Measurements from ENCODE around the gene ST3GAL6. TPM values are rescaled to one million over a fixed set of nuclear protein-coding genes. Genes with fewer than 3 reads are reported as not detected.

The ST3GAL6 gene
- total and polyA plus RNA-seq, 2 of the 4 experiments (the other 2 are of a cell fraction) = 0.36 to 0.99 TPM

- Histone ChIP-seq H2AK5ac (ENCODE audit: low read depth, low read length) (no peak overlapping the region), H3K9me1 (ENCODE audit: insufficient read depth, low read length) (no peaks in the 10 kb centered on the region), H4K5ac (ENCODE audit: low read depth, low read length) (no peak overlapping the region), H3K18ac (ENCODE audit: low read depth, low read length) (no peak overlapping the region), H2AK9ac (replicated peaks; ENCODE audit: low read depth, low read length, poor library complexity) (no peak overlapping the region), H3K79me1 (ENCODE audit: low read depth in 1 of 2, low read length in 2 of 2) (no peaks in the 10 kb centered on the region), H3K9me3 (ENCODE audit: control insufficient read depth, insufficient read depth, low read length) (no peaks in the 10 kb centered on the region), H3K4me3 (ENCODE audit: insufficient read depth, low read depth, low read length) (no peak overlapping the region), H3K9ac (ENCODE audit: low read depth, low read length) (no peak overlapping the region), H3K23ac (ENCODE audit: low read depth, low read length) (no peak overlapping the region), H3K4me2 (ENCODE audit: low read depth, low read length) (no peak overlapping the region), H3K36me3 (ENCODE audit: control insufficient read depth, insufficient read depth, low read length) (no peaks in the 10 kb centered on the region), H2BK15ac (ENCODE audit: low read depth, low read length) (no peak overlapping the region), H4K8ac (ENCODE audit: low read depth in 2 of 2, low read length in 2 of 2) (no peak overlapping the region), H3K14ac (replicated peaks; ENCODE audit: low read depth, low read length) (no peak overlapping the region), H2AFZ (replicated peaks; ENCODE audit: low read length, poor library complexity) (no peak overlapping the region), H2BK5ac (ENCODE audit: low read depth, low read length, poor library complexity, severe bottlenecking) (no peak overlapping the region), H3K4me1 (ENCODE audit: control insufficient read depth, insufficient read depth, low read length) (no peaks in the 10 kb centered on the region), H3K56ac (ENCODE audit: extremely low read depth, insufficient read depth, low read length) (no peak overlapping the region), H2BK20ac (ENCODE audit: low read depth, low read length) (no peak overlapping the region), H4K20me1 (ENCODE audit: insufficient read depth, low read length) (no peaks in the 10 kb centered on the region), H3K4ac (ENCODE audit: low read depth, low read length) (no peak overlapping the region), H4K91ac (ENCODE audit: insufficient read depth, low read depth, low read length) (no peak overlapping the region), H3K27ac (ENCODE audit: insufficient read depth, low read length) (no peak overlapping the region), H2BK120ac (ENCODE audit: low read depth, low read length) (no peak overlapping the region), H3K27me3 (ENCODE audit: control insufficient read depth, insufficient read depth, low read length) (no peaks in the 10 kb centered on the region; the same call in 1 of the 2 replicates)
- WGBS, 2 experiments (ENCODE audit: extremely low coverage in 2 of 2, insufficient read length in 1 of 2) = 100% methylated on average over 1 of the region's 1 CpG; no CpG with 5 or more reads in 1 of the 2 experiments
- ChIA-PET CTCF (interaction anchor here (0.6 kb wide), 1 partner anchor 44 kb away, joined by 3 read pairs; no protein-coding TSS in a partner anchor), POLR2A (ENCODE audit: unreplicated experiment) (no interaction called here)
- dilution Hi-C loops (cut with HindIII; ENCODE audit: low sequenced_read_pairs, unreplicated experiment) (no loop called here), in situ Hi-C loops (cut with MboI; ENCODE audit: low sequenced_read_pairs) (no loop called here), intact Hi-C loops (cut with micrococcal nuclease) (no loop called here)
- no peak for TF ChIP-seq MAZ (IDR thresholded peaks at IDR 0.05; ENCODE audit: borderline replicate concordance, low read depth, low read length)
- TF ChIP-seq ELK1 (IDR thresholded peaks at IDR 0.05; ENCODE audit: borderline replicate concordance, low read depth, low read length) = no peak
- DNase-seq (peak; percentile 5), ATAC-seq (ENCODE audit: low read depth) (peak; percentile 42; the same call in 1 of the 2 replicates)
- BruUV-seq (replicated peaks) = no TSS peak
Observed at GRCh38 chr3:98750276-98750919, 12.7 kb upstream of the ST3GAL6 start.

All from IMR-90 (cell line).